Activated CD4-positive, alpha-beta T cell treated with anti-CD3 and anti-CD28 coated beads for 36 hours (primary cell): ENCODE results near the gene CDK14. TPM values are rescaled to one million over a fixed set of nuclear protein-coding genes. Genes with fewer than 3 reads are reported as not detected.

ENCODE experiments used
- ATAC-seq: fragments of 200-7000 bp; cut with Tn5 transposase; one replicate; pipeline ENCODE4 v1.10.0; 2021; ENCODE audit warnings: mild to moderate bottlenecking, moderate library complexity
- CTCF ChIA-PET: fragments of 350-600 bp; sonication (Branson Sonifier 250); formaldehyde crosslinking; loops from one replicate; lab custom pipeline; 2021; ENCODE audit warnings: antibody characterized with exemption; lab: Charles Lee
- POLR2A ChIA-PET: fragments of 350-600 bp; sonication (Branson Sonifier 250); formaldehyde crosslinking; loops from one replicate; lab custom pipeline; 2021; ENCODE audit warnings: antibody characterized with exemption, inconsistent platforms; lab: Charles Lee
- DNase-seq: peaks from one replicate; pipeline ENCODE4 v3.0.0-alpha.2; 2020
- H3K27ac Mint-ChIP-seq: one replicate; pipeline ENCODE4 v1.8.0; 2021; ENCODE audit warnings: mixed read lengths
- H3K27me3 Mint-ChIP-seq: one replicate; pipeline ENCODE4 v1.8.0; 2021; ENCODE audit warnings: mixed read lengths
- H3K36me3 Mint-ChIP-seq: one replicate; pipeline ENCODE4 v1.8.0; 2021; ENCODE audit warnings: low read depth, mixed read lengths
- H3K4me1 Mint-ChIP-seq: one replicate; pipeline ENCODE4 v1.8.0; 2021; ENCODE audit warnings: mixed read lengths
- H3K4me3 Mint-ChIP-seq: one replicate; pipeline ENCODE4 v1.8.0; 2021; ENCODE audit warnings: mild to moderate bottlenecking, moderate library complexity, mixed read lengths
- H3K9me3 Mint-ChIP-seq: one replicate; pipeline ENCODE4 v1.8.0; 2021; ENCODE audit warnings: low read depth, mixed read lengths
- intact Hi-C, 2 experiments: fragments of 100-400 bp; cut with DNase I in 1 of 2; cut with micrococcal nuclease in 1 of 2; formaldehyde crosslinking; loops; one replicate each; pipeline versions ENCODE4 v1.14.2 to v1.15.1; 2022 to 2024; cut with DNase I, micrococcal nuclease
- total RNA-seq, 2 experiments: library from RNA; stranded (reverse); gene quantifications; one replicate each; pipeline ENCODE4 v1.2.3, GENCODE V29; 2021

Gene CDK14
- total RNA-seq, 2 experiments from 2014 or later = 0.80 to 0.84 TPM

GRCh38 chr7:91249506-91250233 is 653.5 kb downstream of the CDK14 start:
- CTCF ChIA-PET = no interaction called here

GRCh38 chr7:91250706-91251105 is 654.6 kb downstream of the CDK14 start:
- POLR2A ChIA-PET = no interaction called here
- no peaks in the 10 kb centered on the region for H3K4me1 Mint-ChIP-seq
- H3K27ac Mint-ChIP-seq = no peak overlapping the region
- ATAC-seq (no peak), DNase-seq (no peak)
- CTCF ChIA-PET = no interaction called here
- no peaks in the 10 kb centered on the region for H3K36me3 Mint-ChIP-seq
- intact Hi-C loops = no loop called here
- H3K4me3 Mint-ChIP-seq = no peak overlapping the region
- peaks cover 6% of the 10 kb centered on the region for H3K9me3 Mint-ChIP-seq
- peaks cover 2% of the 10 kb centered on the region for H3K27me3 Mint-ChIP-seq

More at GRCh38 chr7:91249506-91250233, 653.5 kb downstream of the CDK14 start:
- Mint-ChIP-seq H3K4me1 (no peaks in the 10 kb centered on the region), H3K27ac (no peak overlapping the region), H3K36me3 (no peaks in the 10 kb centered on the region), H3K9me3 (no peaks in the 10 kb centered on the region), H3K4me3 (no peak overlapping the region), H3K27me3 (peaks cover 2% of the 10 kb centered on the region)
- no peak for ATAC-seq
- intact Hi-C loops = no loop called here
- POLR2A ChIA-PET = no interaction called here
- DNase-seq = no peak

- H3K27me3 Mint-ChIP-seq = peaks cover 2% of the 10 kb centered on the region
- no peaks in the 10 kb centered on the region for H3K4me1 Mint-ChIP-seq
- DNase-seq (no peak), ATAC-seq (no peak)
- H3K27ac Mint-ChIP-seq = no peak overlapping the region
- H3K36me3 Mint-ChIP-seq = no peaks in the 10 kb centered on the region
- CTCF ChIA-PET = interaction anchor here (0.8 kb wide), 1 partner anchor 655 kb away, joined by 3 read pairs; no protein-coding TSS in a partner anchor
- POLR2A ChIA-PET = no interaction called here
- no peak overlapping the region for H3K4me3 Mint-ChIP-seq
- intact Hi-C loops = no loop called here
- peaks cover 16% of the 10 kb centered on the region for H3K9me3 Mint-ChIP-seq
Measured at GRCh38 chr7:91251877-91252276, 655.8 kb downstream of the CDK14 start.

Other genes with a start within 250 kb of the CDK14 start
- gene GTPBP10, start 249.6 kb upstream of the CDK14 start, total RNA-seq = 10 to 100 TPM; 40.8 to 42.5 TPM
- gene CLDN12, start 192.9 kb upstream of the CDK14 start, total RNA-seq = 1 to 10 TPM; 5.4 to 5.8 TPM
- gene PTTG1IP2, start 126.7 kb upstream of the CDK14 start, total RNA-seq = not detected